Measurements from ENCODE around the gene OGFR. TPM values are rescaled to one million over a fixed set of nuclear protein-coding genes. Genes with fewer than 3 reads are reported as not detected.

OGFR gene
- total RNA-seq, 6 experiments from 2014 or later = 37.8 to 42.2 (median 39.0) TPM

DNA sequence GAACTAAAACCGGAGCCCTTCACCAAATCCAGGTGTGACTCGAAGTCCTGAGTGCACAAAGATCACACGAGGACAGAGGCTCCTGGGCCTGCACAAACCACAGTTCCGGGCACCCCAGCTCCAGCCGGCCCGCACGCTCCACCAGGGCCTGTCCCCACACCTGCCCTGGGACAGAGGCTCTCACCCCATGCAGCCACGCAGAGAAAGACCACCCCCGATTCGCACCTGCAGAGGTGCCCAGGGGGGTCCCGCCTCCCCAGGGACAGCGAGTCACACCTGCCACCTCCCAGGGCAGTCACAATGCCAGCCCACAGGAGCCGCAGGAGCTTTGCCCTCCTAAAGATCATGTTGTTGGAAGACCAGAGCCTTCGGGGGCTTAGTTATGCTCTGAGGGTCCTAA is 33.7 kb upstream of the OGFR start:
- TF ChIP-seq CTCF (IDR thresholded peaks at IDR 0.05) = no peak
- DNase-seq = no peak
- H3K4me3 Mint-ChIP-seq = no peak overlapping the region
- peaks cover 18% of the 10 kb centered on the region for H3K27me3 Mint-ChIP-seq (ENCODE audit: insufficient read depth)
- H3K9me3 Mint-ChIP-seq = no peaks in the 10 kb centered on the region
- H3K36me3 Mint-ChIP-seq (ENCODE audit: low read depth) = no peaks in the 10 kb centered on the region
- H3K4me1 Mint-ChIP-seq (ENCODE audit: low read depth) = peaks cover 33% of the 10 kb centered on the region
- H3K27ac Mint-ChIP-seq = no peak overlapping the region

- no peak for TF ChIP-seq CTCF (IDR thresholded peaks at IDR 0.05)
- Mint-ChIP-seq H3K36me3 (ENCODE audit: low read depth) (no peaks in the 10 kb centered on the region), H3K9me3 (no peaks in the 10 kb centered on the region), H3K4me3 (no peak overlapping the region), H3K27ac (no peak overlapping the region), H3K27me3 (ENCODE audit: insufficient read depth) (peaks cover 17% of the 10 kb centered on the region), H3K4me1 (ENCODE audit: low read depth) (peaks cover 30% of the 10 kb centered on the region)
- no peak for DNase-seq
Measured at GRCh38 chr20:62771396-62772102, 33.1 kb upstream of the OGFR start.

GRCh38 chr20:62772103-62772611 is 32.5 kb upstream of the OGFR start:
- no peak for DNase-seq
- Mint-ChIP-seq H3K27ac (no peak overlapping the region), H3K36me3 (ENCODE audit: low read depth) (0 out of 2 replicates have a peak, but pooled peaks cover 4% of the 10 kb centered on the region), H3K4me3 (no peak overlapping the region), H3K4me1 (ENCODE audit: low read depth) (peaks cover 32% of the 10 kb centered on the region), H3K9me3 (no peaks in the 10 kb centered on the region), H3K27me3 (ENCODE audit: insufficient read depth) (peaks cover 16% of the 10 kb centered on the region)
- TF ChIP-seq CTCF (IDR thresholded peaks at IDR 0.05) = no peak

DNA sequence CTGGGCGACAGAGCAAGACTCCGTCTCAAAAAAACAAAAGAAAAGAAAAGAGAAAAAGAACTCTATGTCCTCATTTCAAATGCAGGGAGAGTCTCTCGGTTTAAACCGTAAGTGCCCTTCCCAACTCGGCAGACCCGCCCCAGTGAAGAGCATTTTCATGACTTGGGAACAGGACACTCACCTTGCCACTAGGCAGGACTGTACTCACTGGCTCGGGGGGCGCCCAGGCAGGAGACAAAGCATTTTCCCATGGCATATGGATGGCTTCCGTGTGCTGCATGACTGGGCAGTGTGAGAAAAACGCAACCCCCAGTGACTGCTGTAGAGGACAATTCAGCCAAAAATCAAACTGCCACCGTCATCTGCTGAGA is 32.0 kb upstream of the OGFR start:
- Mint-ChIP-seq H3K4me1 (ENCODE audit: low read depth) (peaks cover 34% of the 10 kb centered on the region), H3K27me3 (ENCODE audit: insufficient read depth) (peaks cover 13% of the 10 kb centered on the region), H3K27ac (no peak overlapping the region), H3K9me3 (no peaks in the 10 kb centered on the region), H3K4me3 (no peak overlapping the region), H3K36me3 (ENCODE audit: low read depth) (0 out of 2 replicates have a peak, but pooled peaks cover 4% of the 10 kb centered on the region)
- TF ChIP-seq CTCF (IDR thresholded peaks at IDR 0.05) = no peak
- no peak for DNase-seq

GRCh38 chr20:62772990-62773844 is 31.4 kb upstream of the OGFR start:
- DNase-seq = no peak
- Mint-ChIP-seq H3K27ac (no peak overlapping the region), H3K36me3 (ENCODE audit: low read depth) (0 out of 2 replicates have a peak, but pooled peaks cover 4% of the 10 kb centered on the region), H3K4me1 (ENCODE audit: low read depth) (peaks cover 31% of the 10 kb centered on the region), H3K9me3 (no peaks in the 10 kb centered on the region), H3K4me3 (no peak overlapping the region), H3K27me3 (ENCODE audit: insufficient read depth) (peaks cover 10% of the 10 kb centered on the region)
- no peak for TF ChIP-seq CTCF (IDR thresholded peaks at IDR 0.05)
